H1 (cell line): Measurements from ENCODE around the gene ADAMTS4. TPM values are rescaled to one million over a fixed set of nuclear protein-coding genes. Genes with fewer than 3 reads are reported as not detected.

Experiments used
- CTCF ChIA-PET: fragments of 300-600 bp; sonication (Branson Sonifier 250); formaldehyde crosslinking; loops from one replicate; lab custom pipeline; 2021; ENCODE audit not compliant: partially characterized antibody; lab: Charles Lee
- POLR2A ChIA-PET: fragments of 300-600 bp; sonication (Branson Sonifier 250); formaldehyde crosslinking; loops from one replicate; lab custom pipeline; 2021; ENCODE audit warnings: inconsistent platforms; ENCODE audit not compliant: partially characterized antibody; lab: Charles Lee
- DNase-seq, 2 experiments: peaks; one replicate each; pipeline versions ENCODE4 v3.0.0 to v3.0.0-alpha.2; 2010 to 2022; ENCODE audit warnings: low spot score in 2 of 2, low read depth in 1 of 2, mixed read lengths in 1 of 2
- FAIRE-seq: peaks from 2 replicates; lab custom pipeline; 2011; peaks lifted over from hg19 to GRCh38; lab: Jason Lieb, UNC
- H2AFZ ChIP-seq: 2 replicates; pipeline ENCODE4 v1.8.1; 2012; ENCODE audit warnings: low read length, inconsistent platforms
- H2AK5ac ChIP-seq: 2 replicates; pipeline ENCODE4 v1.6.1; 2013; ENCODE audit warnings: low read depth, low read length
- H2BK120ac ChIP-seq: replicated peaks from 2 replicates; pipeline ENCODE3; 2013; ENCODE audit warnings: low read depth, low read length, inconsistent platforms
- H2BK12ac ChIP-seq: 2 replicates; pipeline ENCODE4 v1.6.1; 2013; ENCODE audit warnings: low read depth, low read length
- H2BK15ac ChIP-seq: 2 replicates; pipeline ENCODE4 v1.6.1; 2013; ENCODE audit warnings: low read length
- H2BK20ac ChIP-seq: 2 replicates; pipeline ENCODE4 v1.6.1; 2013; ENCODE audit warnings: low read length
- H2BK5ac ChIP-seq: 2 replicates; pipeline ENCODE4 v1.6.1; 2013; ENCODE audit warnings: low read depth, low read length
- H3K14ac ChIP-seq: 2 replicates; pipeline ENCODE4 v1.6.1; 2013; ENCODE audit warnings: inconsistent platforms; ENCODE audit not compliant: insufficient read length
- H3K18ac ChIP-seq: 2 replicates; pipeline ENCODE4 v1.6.1; 2013; ENCODE audit warnings: low read length; ENCODE audit errors: extremely low read depth
- H3K23ac ChIP-seq: 2 replicates; pipeline ENCODE4 v1.6.1; 2013; ENCODE audit warnings: inconsistent platforms; ENCODE audit not compliant: insufficient read length
- H3K23me2 ChIP-seq: 2 replicates; pipeline ENCODE4 v1.6.1; 2013; ENCODE audit warnings: low read depth, low read length
- H3K27ac ChIP-seq: 2 replicates; pipeline ENCODE4 v1.6.1; 2011; ENCODE audit warnings: low read depth, low read length, inconsistent platforms
- H3K27me3 ChIP-seq, 4 experiments: replicated peaks in 1 of 4; 1 replicate in 1 of 4; 2 replicates in 3 of 4; pipeline versions ENCODE4 v1.6.1 to v1.8.1; 2011 to 2013; ENCODE audit warnings: low read length in 3 of 4, mild to moderate bottlenecking in 3 of 4, inconsistent platforms in 2 of 4, mixed read lengths in 2 of 4, moderate library complexity in 1 of 4; ENCODE audit not compliant: control insufficient read depth in 3 of 4, insufficient read depth in 3 of 4; ENCODE audit errors: extremely low read depth in 1 of 4
- H3K36me3 ChIP-seq, 4 experiments: 2 replicates each; pipeline versions ENCODE4 v1.6.1 to v1.8.1; 2011 to 2013; ENCODE audit warnings: mild to moderate bottlenecking in 4 of 4, low read length in 3 of 4, moderate library complexity in 2 of 4, control low read depth in 1 of 4, inconsistent platforms in 1 of 4; ENCODE audit not compliant: insufficient read depth in 4 of 4, control insufficient read depth in 2 of 4
- H3K4ac ChIP-seq: replicated peaks from 2 replicates; pipeline ENCODE3; 2013; ENCODE audit warnings: low read length, low read depth, mixed read lengths, inconsistent platforms; ENCODE audit not compliant: insufficient read length
- H3K4me1 ChIP-seq, 4 experiments: replicated peaks in 1 of 4; 1 replicate in 1 of 4; 2 replicates in 3 of 4; pipeline versions ENCODE4 v1.6.1 to v1.8.1; 2011 to 2013; ENCODE audit warnings: low read length in 3 of 4, inconsistent platforms in 2 of 4, mixed read lengths in 1 of 4; ENCODE audit not compliant: insufficient read depth in 4 of 4, control insufficient read depth in 3 of 4
- H3K4me2 ChIP-seq, 2 experiments: 2 replicates each; pipeline versions ENCODE4 v1.6.1 to v1.8.1; 2011 to 2013; ENCODE audit warnings: low read depth in 2 of 2, low read length in 2 of 2, control low read depth in 1 of 2, inconsistent platforms in 1 of 2, mild to moderate bottlenecking in 1 of 2; ENCODE audit not compliant: insufficient read depth in 1 of 2
- H3K4me3 ChIP-seq, 4 experiments: fragments of 200-600, 300-600 bp in 1 of 4; sonication (generic), shearing (Covaris generic), sonication (Bioruptor Twin) in 1 of 4; 2 replicates each; pipeline versions ENCODE4 v1.5.1 to v1.8.1; 2011 to 2016; ENCODE audit warnings: low read length in 4 of 4, low read depth in 3 of 4, control low read depth in 2 of 4, inconsistent platforms in 2 of 4, mild to moderate bottlenecking in 2 of 4, mixed read lengths in 1 of 4, moderate library complexity in 1 of 4; ENCODE audit not compliant: insufficient read depth in 2 of 4; ENCODE audit errors: extremely low read depth in 1 of 4
- H3K56ac ChIP-seq: replicated peaks from 2 replicates; pipeline ENCODE3; 2013; ENCODE audit warnings: low read depth, mild to moderate bottlenecking, mixed read lengths, low read length, inconsistent platforms; ENCODE audit not compliant: insufficient read length
- H3K79me1 ChIP-seq: 2 replicates; pipeline ENCODE4 v1.6.1; 2013; ENCODE audit warnings: low read depth, low read length, control low read depth
- H3K79me2 ChIP-seq, 2 experiments: 2 replicates each; pipeline versions ENCODE4 v1.6.1 to v1.8.1; 2012 to 2013; ENCODE audit warnings: low read length in 2 of 2, mild to moderate bottlenecking in 2 of 2, inconsistent platforms in 1 of 2; ENCODE audit not compliant: insufficient read depth in 2 of 2, control insufficient read depth in 1 of 2
- H3K9ac ChIP-seq, 4 experiments: replicated peaks in 1 of 4; 1 replicate in 1 of 4; 2 replicates in 3 of 4; pipeline versions ENCODE4 v1.6.1 to v1.8.1; 2011 to 2013; ENCODE audit warnings: low read depth in 3 of 4, low read length in 3 of 4, control low read depth in 2 of 4, mild to moderate bottlenecking in 2 of 4, moderate library complexity in 2 of 4, inconsistent platforms in 1 of 4; ENCODE audit errors: extremely low read depth in 1 of 4
- H3K9me3 ChIP-seq, 2 experiments: 2 replicates each; pipeline versions ENCODE4 v1.6.1 to v1.8.1; 2012 to 2013; ENCODE audit warnings: mild to moderate bottlenecking in 2 of 2, moderate library complexity in 2 of 2, control low read depth in 1 of 2, inconsistent platforms in 1 of 2, low read depth in 1 of 2, low read length in 1 of 2, mixed read lengths in 1 of 2; ENCODE audit not compliant: insufficient read depth in 2 of 2
- H4K20me1 ChIP-seq, 2 experiments: replicated peaks in 1 of 2; 2 replicates each; pipeline versions ENCODE3 to v1.8.1; 2011 to 2013; ENCODE audit warnings: inconsistent platforms in 2 of 2, low read length in 2 of 2, mild to moderate bottlenecking in 1 of 2; ENCODE audit not compliant: insufficient read depth in 2 of 2, control insufficient read depth in 1 of 2
- H4K5ac ChIP-seq: 2 replicates; pipeline ENCODE4 v1.6.1; 2013; ENCODE audit warnings: low read length, low read depth, mixed read lengths, inconsistent platforms; ENCODE audit not compliant: insufficient read length
- H4K8ac ChIP-seq: 2 replicates; pipeline ENCODE4 v1.8.0; 2013; ENCODE audit warnings: mild to moderate bottlenecking, moderate library complexity, low read length, inconsistent platforms; ENCODE audit not compliant: insufficient read depth; ENCODE audit errors: extremely low read depth
- H4K91ac ChIP-seq: replicated peaks from 2 replicates; pipeline ENCODE3; 2013; ENCODE audit warnings: low read length, mixed read lengths, inconsistent platforms; ENCODE audit not compliant: insufficient read length
- BACH1 ChIP-seq: IDR thresholded peaks from 2 replicates; pipeline ENCODE4 v1.6.1; 2012; ENCODE audit warnings: low read length, improper control_type of control experiment
- EP300 ChIP-seq, 2 experiments: IDR thresholded peaks; 1 replicate in 1 of 2; 2 replicates in 1 of 2; pipeline ENCODE4 v1.6.1; 2011 to 2012; ENCODE audit warnings: low read depth in 2 of 2, low read length in 2 of 2, mild to moderate bottlenecking in 2 of 2, borderline replicate concordance in 1 of 2, inconsistent platforms in 1 of 2, moderate library complexity in 1 of 2
- MAFK ChIP-seq: IDR thresholded peaks from 2 replicates; pipeline ENCODE4 v1.6.1; 2012; ENCODE audit warnings: low read depth, mild to moderate bottlenecking, improper control_type of control experiment, low read length
- POLR2A ChIP-seq, 2 experiments: IDR thresholded peaks; 1 replicate in 1 of 2; 2 replicates in 1 of 2; pipeline ENCODE4 v1.6.1; 2011; ENCODE audit warnings: low read depth in 2 of 2, low read length in 2 of 2, mild to moderate bottlenecking in 2 of 2; ENCODE audit errors: control extremely low read depth in 1 of 2
- RBBP5 ChIP-seq: IDR thresholded peaks from 2 replicates; pipeline ENCODE4 v1.7.1; 2012; ENCODE audit warnings: low read depth, mild to moderate bottlenecking, inconsistent platforms, low read length, moderate library complexity, borderline replicate concordance
- SP2 ChIP-seq: IDR thresholded peaks from 2 replicates; pipeline ENCODE4 v1.6.1; 2012; ENCODE audit warnings: mild to moderate bottlenecking, low read length, inconsistent platforms
- TAF7 ChIP-seq: optimal IDR thresholded peaks from 2 replicates; pipeline ENCODE3; 2011; ENCODE audit warnings: low read depth, mild to moderate bottlenecking, inconsistent platforms, low read length, moderate library complexity, borderline replicate concordance
- TCF12 ChIP-seq: IDR thresholded peaks from 2 replicates; pipeline ENCODE4 v1.6.1; 2011; ENCODE audit warnings: low read depth, mild to moderate bottlenecking, low read length
- WGBS, 2 experiments: shearing (Covaris generic) in 1 of 2; methylation state at CpG; one replicate each; pipeline versions ENCODE4 v1.1.6 to v1.1.7; 2013 to 2015; ENCODE audit warnings: low lambda C conversion rate in 2 of 2, mixed read lengths in 2 of 2, inconsistent platforms in 1 of 2, low coverage in 1 of 2, missing lambda C conversion rate in 1 of 2; ENCODE audit not compliant: insufficient replicate concordance in 2 of 2, insufficient coverage in 1 of 2, insufficient read length in 1 of 2; ENCODE audit errors: extremely low coverage in 1 of 2, missing lambda C conversion rate in 1 of 2; 5-methylcytosine and 5-hydroxymethylcytosine counted together
- polyA plus RNA-seq, 7 experiments: library from polyadenylated mRNA; depleted of rRNA in 3 of 7; stranded (reverse) in 5 of 7; unstranded in 2 of 7; fragments of >200 nt in 5 of 7; fragments of 200-250 nt in 2 of 7; gene quantifications; 1 replicate in 5 of 7; 2 replicates in 1 of 7; 4 replicates in 1 of 7; pipeline versions ENCODE4 v1.2.1 to v1.2.3, GENCODE V29; 2011 to 2013; ENCODE audit warnings: missing spikeins in 2 of 7, mixed read lengths in 2 of 7
- total RNA-seq: library from RNA; stranded (reverse); fragmentation: NEBNext Ultra II Directional; extraction: Animal tissue kit (Norgen Biotek cat#: 25700); gene quantifications from 2 replicates; pipeline ENCODE4 v1.2.1, GENCODE V29; 2021
- TF ChIP-seq, protein P1 (sequence below), 3 experiments: IDR thresholded peaks; 1 replicate in 2 of 3; 2 replicates in 1 of 3; pipeline versions ENCODE4 v1.5.1 to v1.6.1; 2011; ENCODE audit warnings: low read length in 3 of 3, mild to moderate bottlenecking in 3 of 3, inconsistent platforms in 2 of 3, low read depth in 1 of 3, moderate library complexity in 1 of 3; ENCODE audit not compliant: insufficient read depth in 1 of 3; ENCODE audit errors: control extremely low read depth in 1 of 3

ADAMTS4 gene
- total and polyA plus RNA-seq, 2 of the 8 experiments (the other 6 are each of a cell fraction or from before 2014, with no cell fraction given): 4.6 to 7.2 TPM

DNA sequence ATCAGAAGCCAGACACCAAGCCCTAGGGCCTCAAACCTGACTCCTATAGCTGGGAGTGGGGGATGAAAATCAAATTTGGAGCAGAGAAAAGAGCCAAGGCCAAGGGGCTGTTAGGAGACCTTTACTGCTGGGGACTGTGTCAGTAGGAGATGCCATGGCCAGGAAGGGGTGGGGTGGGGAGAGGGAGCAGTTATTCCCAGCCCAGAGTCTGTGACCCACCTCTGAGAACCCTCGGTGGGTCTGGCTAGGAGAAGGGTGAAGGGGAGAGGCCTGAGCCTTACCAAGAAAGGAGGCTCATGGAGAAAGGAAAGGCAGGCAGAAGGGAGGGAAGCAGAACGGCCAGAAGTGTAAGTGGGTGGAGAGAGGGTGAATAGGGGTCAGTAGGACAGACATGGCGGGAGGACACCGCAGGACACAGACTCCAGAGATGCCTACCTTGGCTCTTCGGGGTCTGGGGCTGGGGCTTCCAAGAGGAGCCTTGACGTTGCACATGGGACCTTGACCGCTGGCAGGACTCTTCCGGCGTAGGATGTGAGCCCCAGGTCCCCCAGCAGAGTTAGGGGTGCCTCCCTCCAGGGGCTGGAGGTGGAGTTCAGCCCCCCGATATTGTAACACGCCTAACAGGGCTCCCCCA lies 1.2 kb downstream of the ADAMTS4 start:
- H2BK120ac ChIP-seq: no peak overlapping the region
- peak overlapping the region; percentile 54; the same call in 1 of the 2 replicates for H2AK5ac ChIP-seq
- H4K8ac ChIP-seq: no peak overlapping the region
- FAIRE-seq (no peak), DNase-seq (no peak)
- H3K36me3 ChIP-seq: peaks cover 0 to 3% (median 2%) of the 10 kb centered on the region in 4 experiments; a peak in 3 of 8 replicates
- H3K14ac ChIP-seq: no peak overlapping the region
- H3K79me2 ChIP-seq: peaks cover 0 to 7% of the 10 kb centered on the region in 2 experiments; a peak in 2 of 4 replicates
- WGBS, 2 experiments: 82% methylated on average over 11 of the region's 11 CpGs; no CpG with 5 or more reads in 1 of the 2 experiments
- peaks cover 12% of the 10 kb centered on the region for H3K23me2 ChIP-seq
- no peak overlapping the region for H3K27ac ChIP-seq
- H2BK15ac ChIP-seq: peak overlapping the region; percentile 12; the same call in 1 of the 2 replicates
- H3K9me3 ChIP-seq: no peaks in the 10 kb centered on the region
- peak overlapping the region; percentile 67 to 80 for H3K4me2 ChIP-seq
- peak overlapping the region; percentile 67; the same call in 1 of the 2 replicates for H2BK5ac ChIP-seq
- ChIA-PET CTCF (interaction anchor here (0.9 to 17.6 kb wide), 13 partner anchors 9 to 95 kb away, joined by 3 to 427 read pairs (median 5); partner anchors contain the start of genes APOA2, B4GALT3, FCER1G and PCP4L1), POLR2A (interaction anchor here (0.6 to 2.3 kb wide), 15 partner anchors 9 to 210 kb away, joined by 3 to 13 read pairs (median 4); partner anchors contain the start of genes APOA2, B4GALT3, PPOX and SDHC)
- H3K4ac ChIP-seq: peak overlapping the region; percentile 63
- peak overlapping the region; percentile 15 for H4K91ac ChIP-seq
- H4K5ac ChIP-seq: no peak overlapping the region
- H3K79me1 ChIP-seq: peaks cover 6% of the 10 kb centered on the region; the same call in 1 of the 2 replicates
- H2AFZ ChIP-seq: no peak overlapping the region
- no peak overlapping the region for H3K56ac ChIP-seq
- peak overlapping the region; percentile 75; the same call in 1 of the 2 replicates for H3K18ac ChIP-seq
- H2BK20ac ChIP-seq: 0 out of 2 replicates have a peak overlapping the region, but pooled peaks have one; percentile 82
- peak overlapping the region; percentile 5; the same call in 1 of the 2 replicates for H2BK12ac ChIP-seq
- H4K20me1 ChIP-seq: no peaks in the 10 kb centered on the region
- no peak overlapping the region for H3K23ac ChIP-seq
- H3K27me3 ChIP-seq: no peaks in the 10 kb centered on the region
- H3K4me1 ChIP-seq: peaks cover 23 to 54% (median 48%) of the 10 kb centered on the region in 4 experiments
- peak overlapping the region in 1 of 4 experiments; percentile 11; a peak in 1 of 7 replicates for H3K9ac ChIP-seq
- H3K4me3 ChIP-seq: peak overlapping the region; percentile 5 to 51 (median 44); a peak in 7 of 8 replicates
- TF ChIP-seq, protein P1, sequence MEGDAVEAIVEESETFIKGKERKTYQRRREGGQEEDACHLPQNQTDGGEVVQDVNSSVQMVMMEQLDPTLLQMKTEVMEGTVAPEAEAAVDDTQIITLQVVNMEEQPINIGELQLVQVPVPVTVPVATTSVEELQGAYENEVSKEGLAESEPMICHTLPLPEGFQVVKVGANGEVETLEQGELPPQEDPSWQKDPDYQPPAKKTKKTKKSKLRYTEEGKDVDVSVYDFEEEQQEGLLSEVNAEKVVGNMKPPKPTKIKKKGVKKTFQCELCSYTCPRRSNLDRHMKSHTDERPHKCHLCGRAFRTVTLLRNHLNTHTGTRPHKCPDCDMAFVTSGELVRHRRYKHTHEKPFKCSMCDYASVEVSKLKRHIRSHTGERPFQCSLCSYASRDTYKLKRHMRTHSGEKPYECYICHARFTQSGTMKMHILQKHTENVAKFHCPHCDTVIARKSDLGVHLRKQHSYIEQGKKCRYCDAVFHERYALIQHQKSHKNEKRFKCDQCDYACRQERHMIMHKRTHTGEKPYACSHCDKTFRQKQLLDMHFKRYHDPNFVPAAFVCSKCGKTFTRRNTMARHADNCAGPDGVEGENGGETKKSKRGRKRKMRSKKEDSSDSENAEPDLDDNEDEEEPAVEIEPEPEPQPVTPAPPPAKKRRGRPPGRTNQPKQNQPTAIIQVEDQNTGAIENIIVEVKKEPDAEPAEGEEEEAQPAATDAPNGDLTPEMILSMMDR (IDR thresholded peaks at IDR 0.05; ENCODE audit: control extremely low read depth in 1 of 3, insufficient read depth in 1 of 3, low read depth in 1 of 3, low read length in 3 of 3): no peak
- TF ChIP-seq TCF12: no peak
- TF ChIP-seq RBBP5: no peak
- TF ChIP-seq POLR2A (IDR thresholded peaks at IDR 0.05; ENCODE audit: control extremely low read depth in 1 of 2, low read depth in 2 of 2, low read length in 2 of 2): no peak
- no peak for TF ChIP-seq SP2
- no peak for TF ChIP-seq TAF7
- TF ChIP-seq EP300 (IDR thresholded peaks at IDR 0.05; ENCODE audit: borderline replicate concordance in 1 of 2, low read depth in 2 of 2, low read length in 2 of 2): no peak
- no peak for TF ChIP-seq BACH1
- TF ChIP-seq MAFK: no peak
